T-helper 1 cell treated with Interleukin-12 subunit alpha and Interleukin-12 subunit beta and Interleukin-4 antibody, amounts not matched to agents 30 μg/mL and 1 μg/mL, for 36 hours (primary cell): ENCODE measurements around the gene SYT3.

Source experiments
- H3K27ac Mint-ChIP-seq: one replicate; pipeline ENCODE4 v1.8.0; 2021; ENCODE audit warnings: mild to moderate bottlenecking, mixed read lengths
- H3K27me3 Mint-ChIP-seq: one replicate; pipeline ENCODE4 v1.8.0; 2021; ENCODE audit warnings: low read depth, mixed read lengths
- H3K36me3 Mint-ChIP-seq: one replicate; pipeline ENCODE4 v1.8.0; 2021; ENCODE audit warnings: low read depth, mixed read lengths
- H3K4me1 Mint-ChIP-seq: one replicate; pipeline ENCODE4 v1.8.0; 2021; ENCODE audit warnings: low read depth, mixed read lengths
- H3K4me3 Mint-ChIP-seq: one replicate; pipeline ENCODE4 v1.8.0; 2021; ENCODE audit warnings: mild to moderate bottlenecking, moderate library complexity, mixed read lengths
- H3K9me3 Mint-ChIP-seq: one replicate; pipeline ENCODE4 v1.8.0; 2021; ENCODE audit warnings: mixed read lengths

Gene SYT3

GRCh38 chr19:50654882-50655281 is 15.2 kb upstream of the SYT3 start:
- Mint-ChIP-seq H3K36me3 (no peaks in the 10 kb centered on the region), H3K9me3 (peaks cover 19% of the 10 kb centered on the region), H3K4me3 (no peak overlapping the region), H3K27ac (no peak overlapping the region), H3K4me1 (peaks cover 9% of the 10 kb centered on the region), H3K27me3 (peaks cover 20% of the 10 kb centered on the region)

- Mint-ChIP-seq H3K4me3 (no peak overlapping the region), H3K9me3 (peaks cover 18% of the 10 kb centered on the region), H3K36me3 (no peaks in the 10 kb centered on the region), H3K27ac (no peak overlapping the region), H3K4me1 (peaks cover 4% of the 10 kb centered on the region), H3K27me3 (peaks cover 10% of the 10 kb centered on the region)
Measured at GRCh38 chr19:50652722-50653121, 13.0 kb upstream of the SYT3 start.

GRCh38 chr19:50651174-50651573 is 11.5 kb upstream of the SYT3 start:
- H3K4me3 Mint-ChIP-seq, result no peak overlapping the region
- H3K9me3 Mint-ChIP-seq, result peaks cover 9% of the 10 kb centered on the region
- H3K27ac Mint-ChIP-seq, result no peak overlapping the region
- no peaks in the 10 kb centered on the region for H3K4me1 Mint-ChIP-seq
- no peaks in the 10 kb centered on the region for H3K36me3 Mint-ChIP-seq
- peaks cover 6% of the 10 kb centered on the region for H3K27me3 Mint-ChIP-seq

GRCh38 chr19:50649433-50650391 is 10.0 kb upstream of the SYT3 start, which contains the start of gene C19orf81:
Gene C19orf81, plus strand, starts transcription at chr19:50649445. Its CDS starts 0 bp downstream, at chr19:50649445.
- no peak within 1 kb of the TSS for H3K4me3 Mint-ChIP-seq
- no peaks in the 10 kb centered on the region for H3K36me3 Mint-ChIP-seq
- H3K27me3 Mint-ChIP-seq, result peaks cover 3% of the 10 kb centered on the region
- H3K4me1 Mint-ChIP-seq, result no peaks in the 10 kb centered on the region
- H3K9me3 Mint-ChIP-seq, result peaks cover 3% of the 10 kb centered on the region
- no peak within 1 kb of the TSS for H3K27ac Mint-ChIP-seq

GRCh38 chr19:50648659-50649058 is 9.0 kb upstream of the SYT3 start:
- H3K27ac Mint-ChIP-seq, result no peak overlapping the region
- no peaks in the 10 kb centered on the region for H3K27me3 Mint-ChIP-seq
- no peaks in the 10 kb centered on the region for H3K36me3 Mint-ChIP-seq
- no peak overlapping the region for H3K4me3 Mint-ChIP-seq
- no peaks in the 10 kb centered on the region for H3K9me3 Mint-ChIP-seq
- H3K4me1 Mint-ChIP-seq, result no peaks in the 10 kb centered on the region

GRCh38 chr19:50647879-50648615 is 8.4 kb upstream of the SYT3 start:
- H3K4me3 Mint-ChIP-seq, result no peak overlapping the region
- H3K4me1 Mint-ChIP-seq, result no peaks in the 10 kb centered on the region
- H3K9me3 Mint-ChIP-seq, result no peaks in the 10 kb centered on the region
- no peaks in the 10 kb centered on the region for H3K36me3 Mint-ChIP-seq
- no peaks in the 10 kb centered on the region for H3K27me3 Mint-ChIP-seq
- H3K27ac Mint-ChIP-seq, result no peak overlapping the region

GRCh38 chr19:50646074-50646807 is 6.6 kb upstream of the SYT3 start:
- no peaks in the 10 kb centered on the region for H3K9me3 Mint-ChIP-seq
- no peaks in the 10 kb centered on the region for H3K27me3 Mint-ChIP-seq
- no peak overlapping the region for H3K27ac Mint-ChIP-seq
- no peaks in the 10 kb centered on the region for H3K4me1 Mint-ChIP-seq
- H3K36me3 Mint-ChIP-seq, result no peaks in the 10 kb centered on the region
- H3K4me3 Mint-ChIP-seq, result no peak overlapping the region

GRCh38 chr19:50645107-50645506 is 5.4 kb upstream of the SYT3 start:
- Mint-ChIP-seq H3K27ac (no peak overlapping the region), H3K27me3 (peaks cover 7% of the 10 kb centered on the region), H3K4me1 (no peaks in the 10 kb centered on the region), H3K4me3 (no peak overlapping the region), H3K9me3 (no peaks in the 10 kb centered on the region), H3K36me3 (no peaks in the 10 kb centered on the region)

- peaks cover 9% of the 10 kb centered on the region for H3K27me3 Mint-ChIP-seq
- H3K36me3 Mint-ChIP-seq, result no peaks in the 10 kb centered on the region
- H3K4me1 Mint-ChIP-seq, result no peaks in the 10 kb centered on the region
- H3K4me3 Mint-ChIP-seq, result no peak overlapping the region
- no peaks in the 10 kb centered on the region for H3K9me3 Mint-ChIP-seq
- no peak overlapping the region for H3K27ac Mint-ChIP-seq
Measured at GRCh38 chr19:50644315-50644915, 4.7 kb upstream of the SYT3 start.

- Mint-ChIP-seq H3K27ac (no peak overlapping the region), H3K27me3 (peaks cover 37% of the 10 kb centered on the region), H3K36me3 (no peaks in the 10 kb centered on the region), H3K4me3 (no peak overlapping the region), H3K4me1 (no peaks in the 10 kb centered on the region), H3K9me3 (peaks cover under 1% of the 10 kb centered on the region)
Measured at GRCh38 chr19:50640368-50640767, 687 bp upstream of the SYT3 start.

GRCh38 chr19:50638600-50638999 is 1.1 kb downstream of the SYT3 start:
- H3K27me3 Mint-ChIP-seq, result peaks cover 37% of the 10 kb centered on the region
- peaks cover 8% of the 10 kb centered on the region for H3K9me3 Mint-ChIP-seq

GRCh38 chr19:50636317-50637085 is 3.2 kb downstream of the SYT3 start:
- peaks cover 37% of the 10 kb centered on the region for H3K27me3 Mint-ChIP-seq
- peaks cover 14% of the 10 kb centered on the region for H3K9me3 Mint-ChIP-seq
- no peak overlapping the region for H3K4me3 Mint-ChIP-seq
- no peaks in the 10 kb centered on the region for H3K4me1 Mint-ChIP-seq
- H3K36me3 Mint-ChIP-seq, result no peaks in the 10 kb centered on the region
- H3K27ac Mint-ChIP-seq, result no peak overlapping the region

More at GRCh38 chr19:50638600-50638999, 1.1 kb downstream of the SYT3 start:
- Mint-ChIP-seq H3K27ac (no peak overlapping the region), H3K4me1 (no peaks in the 10 kb centered on the region), H3K36me3 (no peaks in the 10 kb centered on the region), H3K4me3 (no peak overlapping the region)

GRCh38 chr19:50633973-50634372 is 5.7 kb downstream of the SYT3 start:
- H3K4me1 Mint-ChIP-seq, result no peaks in the 10 kb centered on the region
- no peak overlapping the region for H3K27ac Mint-ChIP-seq
- H3K36me3 Mint-ChIP-seq, result no peaks in the 10 kb centered on the region
- H3K27me3 Mint-ChIP-seq, result peaks cover 24% of the 10 kb centered on the region
- peaks cover 14% of the 10 kb centered on the region for H3K9me3 Mint-ChIP-seq
- no peak overlapping the region for H3K4me3 Mint-ChIP-seq
